Measurements from ENCODE around the gene KLHL17. TPM values are rescaled to one million over a fixed set of nuclear protein-coding genes. Genes with fewer than 3 reads are reported as not detected.

KLHL17 gene
- total RNA-seq, 1 donor: 5.0 TPM

DNA sequence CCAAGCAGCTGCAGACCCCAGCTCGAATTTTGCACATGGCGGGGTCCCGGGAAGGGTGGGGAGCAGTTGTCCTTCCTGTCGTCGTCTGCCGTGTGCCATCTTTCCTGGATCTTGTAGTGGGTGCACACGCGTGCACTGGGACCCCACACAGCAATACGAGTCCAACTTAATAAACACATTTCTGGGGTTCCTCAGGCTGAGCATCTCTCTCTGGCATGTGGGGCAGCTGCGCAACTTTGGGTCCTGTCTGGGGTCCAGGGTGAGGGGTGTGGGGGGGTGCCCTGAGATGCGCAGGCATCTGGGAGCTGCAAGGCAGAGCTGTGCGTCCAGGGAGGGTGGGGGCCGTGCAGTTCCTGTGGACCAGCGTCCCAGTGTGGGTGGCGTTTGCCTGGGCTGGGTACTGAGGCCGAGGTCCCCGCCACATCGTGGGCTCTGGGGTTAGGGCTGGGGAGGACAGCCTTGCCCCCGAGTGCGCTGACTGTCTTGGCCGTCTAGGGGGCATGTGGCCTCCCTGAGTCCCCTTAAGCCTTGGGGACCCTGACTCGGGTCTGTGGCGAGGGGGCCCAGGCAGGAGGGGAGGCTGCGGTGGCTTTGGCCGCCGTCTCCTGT lies 5.2 kb downstream of the KLHL17 start:
- no peak overlapping the region for H3K4me3 ChIP-seq (ENCODE audit: low read depth, low read length)
- no peak for DNase-seq (ENCODE audit: low read depth)
- TF ChIP-seq, protein P1, sequence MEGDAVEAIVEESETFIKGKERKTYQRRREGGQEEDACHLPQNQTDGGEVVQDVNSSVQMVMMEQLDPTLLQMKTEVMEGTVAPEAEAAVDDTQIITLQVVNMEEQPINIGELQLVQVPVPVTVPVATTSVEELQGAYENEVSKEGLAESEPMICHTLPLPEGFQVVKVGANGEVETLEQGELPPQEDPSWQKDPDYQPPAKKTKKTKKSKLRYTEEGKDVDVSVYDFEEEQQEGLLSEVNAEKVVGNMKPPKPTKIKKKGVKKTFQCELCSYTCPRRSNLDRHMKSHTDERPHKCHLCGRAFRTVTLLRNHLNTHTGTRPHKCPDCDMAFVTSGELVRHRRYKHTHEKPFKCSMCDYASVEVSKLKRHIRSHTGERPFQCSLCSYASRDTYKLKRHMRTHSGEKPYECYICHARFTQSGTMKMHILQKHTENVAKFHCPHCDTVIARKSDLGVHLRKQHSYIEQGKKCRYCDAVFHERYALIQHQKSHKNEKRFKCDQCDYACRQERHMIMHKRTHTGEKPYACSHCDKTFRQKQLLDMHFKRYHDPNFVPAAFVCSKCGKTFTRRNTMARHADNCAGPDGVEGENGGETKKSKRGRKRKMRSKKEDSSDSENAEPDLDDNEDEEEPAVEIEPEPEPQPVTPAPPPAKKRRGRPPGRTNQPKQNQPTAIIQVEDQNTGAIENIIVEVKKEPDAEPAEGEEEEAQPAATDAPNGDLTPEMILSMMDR (IDR thresholded peaks at IDR 0.05; ENCODE audit: insufficient read depth, low read length): no peak

DNA sequence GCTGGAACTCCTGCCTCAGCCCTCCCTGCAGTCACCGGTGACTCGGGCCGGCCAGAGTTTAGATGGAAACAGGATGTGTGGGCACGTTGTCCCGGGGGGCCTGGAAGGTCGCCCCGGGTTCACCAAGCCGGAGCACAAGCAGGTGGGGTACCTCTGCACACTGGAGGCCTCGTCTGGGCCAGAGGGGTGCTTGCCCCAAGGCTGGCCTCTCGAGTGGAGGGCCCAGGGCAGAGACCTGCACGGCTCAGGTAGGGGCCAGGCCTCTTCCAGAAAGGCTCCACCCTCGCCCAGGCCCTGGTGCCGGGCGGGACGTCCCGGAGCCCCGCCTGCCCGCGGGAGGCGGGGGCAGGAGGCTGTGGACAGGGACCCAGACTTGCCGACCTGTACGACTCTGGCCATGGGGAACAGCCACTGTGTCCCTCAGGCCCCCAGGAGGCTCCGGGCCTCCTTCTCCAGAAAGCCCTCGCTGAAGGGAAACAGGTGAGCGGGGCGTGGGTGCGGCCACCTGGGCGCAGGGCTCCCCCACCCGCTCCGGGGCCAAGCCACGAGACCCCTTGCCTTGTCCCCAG lies 5.8 kb downstream of the KLHL17 start, which contains the start of gene PLEKHN1:
PLEKHN1 (plus strand) TSS at position 348 of the 569 bp plus-strand sequence; CDS start at position 398, 50 bp downstream.
- TF ChIP-seq, protein P1 (IDR thresholded peaks at IDR 0.05; ENCODE audit: insufficient read depth, low read length): no peak
- H3K4me3 ChIP-seq (ENCODE audit: low read depth, low read length): peak within 1 kb of the TSS; percentile 75
- no peak for DNase-seq (ENCODE audit: low read depth)

DNA sequence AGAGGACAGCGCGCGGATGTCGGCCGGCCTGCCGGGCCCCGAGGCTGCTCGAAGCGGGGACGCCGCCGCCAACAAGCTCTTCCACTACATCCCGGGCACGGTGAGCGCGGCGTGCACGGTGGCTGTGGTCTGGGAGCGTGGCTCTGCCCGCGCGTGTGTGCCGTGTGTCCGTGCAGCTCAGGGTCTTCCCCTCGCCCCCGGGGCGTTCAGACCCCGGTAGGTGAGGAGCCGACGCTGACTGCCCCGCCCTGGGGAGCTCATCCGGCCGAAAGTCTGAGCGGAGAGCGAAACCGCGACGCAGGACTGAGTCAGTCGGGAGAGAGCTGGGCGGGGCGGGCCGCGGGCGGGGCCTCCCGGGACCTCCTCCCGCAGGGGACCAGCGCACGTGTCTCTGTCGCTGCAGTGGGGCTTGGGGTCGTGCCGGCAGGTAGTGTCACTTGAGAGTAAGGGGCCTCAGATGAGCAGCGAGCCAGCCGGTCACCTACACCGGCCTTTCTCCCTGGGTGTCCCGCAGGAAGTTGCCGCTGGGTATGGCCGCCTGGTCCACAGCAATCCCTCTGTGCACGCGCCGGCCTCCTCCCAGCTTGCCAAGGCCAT lies 6.4 kb downstream of the KLHL17 start:
- peak overlapping the region; percentile 75 for H3K4me3 ChIP-seq (ENCODE audit: low read depth, low read length)
- TF ChIP-seq, protein P1 (IDR thresholded peaks at IDR 0.05; ENCODE audit: insufficient read depth, low read length): no peak
- peak; percentile 35 for DNase-seq (ENCODE audit: low read depth)

DNA sequence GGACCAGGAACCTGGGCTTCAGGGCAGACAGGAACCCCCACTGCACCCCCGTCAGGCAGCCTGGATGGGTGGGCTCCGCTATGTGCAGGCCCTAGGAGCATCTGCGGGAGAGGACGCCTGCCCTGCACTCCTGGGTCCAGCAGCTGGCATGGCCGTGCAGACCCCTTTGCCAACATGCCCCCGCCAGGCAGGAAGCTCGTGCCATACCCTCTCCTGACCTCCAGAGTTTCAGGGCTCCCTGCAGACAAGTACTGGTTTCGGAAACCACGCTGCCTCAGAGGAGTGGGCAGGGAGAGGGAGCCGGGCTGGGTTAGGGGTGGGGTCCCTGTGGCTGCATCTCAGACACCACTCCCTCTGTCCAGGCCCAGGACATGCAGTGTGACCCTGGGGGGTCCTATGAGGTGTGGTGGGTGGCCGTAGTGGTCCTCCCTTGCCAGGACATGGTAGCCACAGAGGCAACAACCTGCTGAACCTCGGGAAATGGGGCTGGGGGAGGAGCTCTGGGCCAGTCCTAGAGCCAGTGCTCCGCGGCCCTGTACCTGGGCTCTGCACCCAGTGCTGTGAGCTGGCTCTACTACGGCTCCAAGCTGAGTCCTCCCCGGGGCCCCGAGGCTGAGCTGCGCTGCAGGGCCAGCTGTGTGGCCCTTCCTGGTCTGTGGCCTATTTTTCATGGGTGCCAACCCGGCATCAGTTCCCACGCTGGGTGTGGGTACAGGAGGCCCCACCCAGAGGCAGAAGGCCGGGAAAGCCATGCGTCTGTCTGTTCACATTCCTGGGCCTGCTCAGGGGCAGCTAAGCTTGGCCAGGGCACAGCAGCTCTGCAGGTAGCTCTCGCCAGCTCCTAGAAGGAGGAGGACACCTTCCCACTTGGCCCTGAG lies 7.3 kb downstream of the KLHL17 start:
- DNase-seq (ENCODE audit: low read depth): no peak

DNA sequence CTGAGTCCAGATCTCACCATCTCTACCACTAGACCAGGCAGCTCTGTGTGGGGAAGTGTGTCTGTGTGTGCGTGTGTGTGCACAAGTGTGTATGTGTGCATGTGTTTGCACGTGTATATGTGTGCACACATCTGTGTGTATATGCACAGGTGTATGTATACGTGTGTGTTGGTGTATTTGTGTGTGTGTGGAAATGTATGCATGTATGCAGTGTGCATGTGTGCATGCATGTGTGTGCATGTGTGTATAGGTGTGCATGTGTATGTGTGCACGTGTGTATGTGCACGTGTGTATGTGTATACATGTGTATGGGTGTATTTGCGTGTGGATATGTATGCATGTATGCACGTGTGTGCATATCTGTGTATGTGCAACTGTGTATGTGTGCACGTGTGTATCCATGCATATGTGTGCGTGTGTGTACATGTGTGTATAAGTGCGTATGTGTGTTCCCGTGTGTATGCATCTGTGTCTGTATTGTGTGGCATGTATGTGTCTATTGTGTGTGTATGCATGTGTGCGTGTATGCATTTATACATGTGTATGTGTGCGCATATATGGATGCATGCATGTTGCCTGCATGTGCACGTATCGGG lies 9.0 kb downstream of the KLHL17 start:
- DNase-seq (ENCODE audit: low read depth): no peak
- H3K4me3 ChIP-seq (ENCODE audit: low read depth, low read length): no peak overlapping the region
- TF ChIP-seq, protein P1 (IDR thresholded peaks at IDR 0.05; ENCODE audit: insufficient read depth, low read length): no peak

More for the DNA sequence above, 7.3 kb downstream of the KLHL17 start:
- no peak overlapping the region for H3K4me3 ChIP-seq (ENCODE audit: low read depth, low read length)
- TF ChIP-seq, protein P1 (IDR thresholded peaks at IDR 0.05; ENCODE audit: insufficient read depth, low read length): no peak

DNA sequence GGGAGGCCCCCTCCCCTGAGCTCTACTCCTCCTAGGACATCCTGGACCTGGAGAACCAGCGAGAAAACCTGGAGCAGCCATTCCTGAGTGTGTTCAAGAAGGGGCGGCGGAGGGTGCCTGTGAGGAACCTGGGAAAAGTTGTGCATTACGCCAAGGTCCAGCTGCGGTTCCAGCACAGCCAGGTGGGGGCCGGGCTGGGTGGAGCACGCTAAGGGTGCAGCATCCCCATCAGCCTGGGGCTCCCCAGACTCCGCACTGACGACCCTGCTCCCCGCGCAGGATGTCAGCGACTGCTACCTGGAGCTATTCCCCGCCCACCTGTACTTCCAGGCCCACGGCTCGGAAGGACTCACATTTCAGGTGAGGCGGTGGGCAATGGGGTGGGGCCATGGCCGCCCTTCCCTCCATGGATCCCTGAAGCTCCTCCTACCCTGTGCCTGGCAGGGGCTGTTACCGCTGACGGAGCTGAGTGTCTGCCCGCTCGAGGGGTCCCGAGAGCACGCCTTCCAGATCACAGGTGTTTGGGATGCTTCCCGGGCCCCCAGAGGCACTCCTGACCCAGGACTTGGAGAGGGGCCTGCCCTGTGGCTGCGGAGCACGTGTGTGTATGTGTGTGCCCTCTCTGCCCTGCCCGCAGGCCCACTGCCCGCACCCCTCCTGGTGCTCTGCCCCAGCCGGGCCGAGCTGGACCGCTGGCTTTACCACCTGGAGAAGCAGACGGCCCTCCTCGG lies 10.0 kb downstream of the KLHL17 start:
- H3K4me3 ChIP-seq (ENCODE audit: low read depth, low read length): no peak overlapping the region
- DNase-seq (ENCODE audit: low read depth): no peak
- TF ChIP-seq, protein P1 (IDR thresholded peaks at IDR 0.05; ENCODE audit: insufficient read depth, low read length): no peak

Measured in fibroblast of the aortic adventitia (primary cell).